ENCODE data around the gene CDS2.

The CDS2 gene

GRCh38 chr20:5118220-5119142 lies 8.3 kb upstream of the CDS2 start:
- Histone ChIP-seq H3K9me3 (ENCODE audit: insufficient read depth, low read length) (no peaks in the 10 kb centered on the region), H3F3A (ENCODE audit: insufficient read depth) (peaks cover 70% of the 10 kb centered on the region), H4K20me1 (ENCODE audit: low read depth, low read length) (peaks cover 19% of the 10 kb centered on the region), H3K27ac (ENCODE audit: low read depth, low read length) (peak overlapping the region; percentile 92), H3K9ac (ENCODE audit: low read length) (peak overlapping the region; percentile 98), H2AFZ (ENCODE audit: low read depth, low read length, severe bottlenecking) (no peak overlapping the region), H3K79me2 (ENCODE audit: insufficient read depth, low read length) (peaks cover 39% of the 10 kb centered on the region), H3K4me2 (ENCODE audit: low read depth, low read length, poor library complexity, severe bottlenecking) (peak overlapping the region; percentile 80), H3K9me2 (replicated peaks; ENCODE audit: insufficient read depth, low read length) (no peaks in the 10 kb centered on the region), H3K36me3 (ENCODE audit: low read length) (peaks cover 50% of the 10 kb centered on the region), H3K27me3 (ENCODE audit: low read length) (no peaks in the 10 kb centered on the region), H3K4me3 (ENCODE audit: insufficient read depth, low read length, poor library complexity, severe bottlenecking) (peak overlapping the region; percentile 95)
- no peak for TF ChIP-seq EZH2phosphoT487 (conservative IDR thresholded peaks at IDR 0.05; ENCODE audit: low read length)
- TF ChIP-seq CTCF (IDR thresholded peaks at IDR 0.05; ENCODE audit: insufficient read depth, low read length, poor library complexity, severe bottlenecking) = no peak

- H2AFZ ChIP-seq (ENCODE audit: low read depth, low read length, severe bottlenecking) = no peak overlapping the region
- no peaks in the 10 kb centered on the region for H3K27me3 ChIP-seq (ENCODE audit: low read length)
- peaks cover 39% of the 10 kb centered on the region for H3K79me2 ChIP-seq (ENCODE audit: insufficient read depth, low read length)
- peak overlapping the region; percentile 92 for H3K27ac ChIP-seq (ENCODE audit: low read depth, low read length)
- H4K20me1 ChIP-seq (ENCODE audit: low read depth, low read length) = peaks cover 19% of the 10 kb centered on the region
- H3K4me3 ChIP-seq (ENCODE audit: insufficient read depth, low read length, poor library complexity, severe bottlenecking) = peak overlapping the region; percentile 95
- H3K9me3 ChIP-seq (ENCODE audit: insufficient read depth, low read length) = no peaks in the 10 kb centered on the region
- H3K9ac ChIP-seq (ENCODE audit: low read length) = peak overlapping the region; percentile 98
- no peak for TF ChIP-seq CTCF (IDR thresholded peaks at IDR 0.05; ENCODE audit: insufficient read depth, low read length, poor library complexity, severe bottlenecking)
- no peak for TF ChIP-seq EZH2phosphoT487 (conservative IDR thresholded peaks at IDR 0.05; ENCODE audit: low read length)
- peaks cover 64% of the 10 kb centered on the region for H3F3A ChIP-seq (ENCODE audit: insufficient read depth)
- peak overlapping the region; percentile 80 for H3K4me2 ChIP-seq (ENCODE audit: low read depth, low read length, poor library complexity, severe bottlenecking)
- peaks cover 50% of the 10 kb centered on the region for H3K36me3 ChIP-seq (ENCODE audit: low read length)
- no peaks in the 10 kb centered on the region for H3K9me2 ChIP-seq (replicated peaks; ENCODE audit: insufficient read depth, low read length)
Observed at GRCh38 chr20:5119143-5119434, 7.7 kb upstream of the CDS2 start.

GRCh38 chr20:5119435-5120184 lies 7.2 kb upstream of the CDS2 start, which contains the start of gene PCNA:
TSS of gene PCNA (minus strand) at chr20:5119958. CDS start at chr20:5119798, 160 bp downstream.
- no peaks in the 10 kb centered on the region for H3K27me3 ChIP-seq (ENCODE audit: low read length)
- peak within 1 kb of the TSS; percentile 95 for H3K4me3 ChIP-seq (ENCODE audit: insufficient read depth, low read length, poor library complexity, severe bottlenecking)
- H2AFZ ChIP-seq (ENCODE audit: low read depth, low read length, severe bottlenecking) = no peak within 1 kb of the TSS
- H3K36me3 ChIP-seq (ENCODE audit: low read length) = peaks cover 44% of the 10 kb centered on the region
- H3K4me2 ChIP-seq (ENCODE audit: low read depth, low read length, poor library complexity, severe bottlenecking) = peak within 1 kb of the TSS; percentile 98
- peaks cover 19% of the 10 kb centered on the region for H4K20me1 ChIP-seq (ENCODE audit: low read depth, low read length)
- H3K79me2 ChIP-seq (ENCODE audit: insufficient read depth, low read length) = peaks cover 39% of the 10 kb centered on the region
- H3K9me3 ChIP-seq (ENCODE audit: insufficient read depth, low read length) = no peaks in the 10 kb centered on the region
- H3K27ac ChIP-seq (ENCODE audit: low read depth, low read length) = peak within 1 kb of the TSS; percentile 92
- H3F3A ChIP-seq (ENCODE audit: insufficient read depth) = peaks cover 59% of the 10 kb centered on the region
- H3K9ac ChIP-seq (ENCODE audit: low read length) = peak within 1 kb of the TSS; percentile 98
- no peaks in the 10 kb centered on the region for H3K9me2 ChIP-seq (replicated peaks; ENCODE audit: insufficient read depth, low read length)
- TF ChIP-seq EZH2phosphoT487 (conservative IDR thresholded peaks at IDR 0.05; ENCODE audit: low read length) (no peak), CTCF (IDR thresholded peaks at IDR 0.05; ENCODE audit: insufficient read depth, low read length, poor library complexity, severe bottlenecking) (no peak)
